GM10266 (cell line): Measurements from ENCODE around the gene NEURL4.
"Not testable (repeated sequence)": the region's sequence is repeated elsewhere in the genome, so short reads cannot be mapped to it uniquely, and the experiment has no call there.

Source experiments
- DNase-seq: peaks from one replicate; pipeline ENCODE4 v3.0.0; 2012; ENCODE audit errors: extremely low spot score
- TF ChIP-seq, protein P1 (sequence below): IDR thresholded peaks from 2 replicates; pipeline ENCODE4 v1.5.1; 2012; ENCODE audit warnings: mild to moderate bottlenecking, low read depth; ENCODE audit not compliant: control insufficient read depth, insufficient read depth; ENCODE audit errors: missing control alignments

Gene NEURL4

GRCh38 chr17:7346761-7347614 is 17.9 kb upstream of the NEURL4 start:
- no peak for DNase-seq

DNA sequence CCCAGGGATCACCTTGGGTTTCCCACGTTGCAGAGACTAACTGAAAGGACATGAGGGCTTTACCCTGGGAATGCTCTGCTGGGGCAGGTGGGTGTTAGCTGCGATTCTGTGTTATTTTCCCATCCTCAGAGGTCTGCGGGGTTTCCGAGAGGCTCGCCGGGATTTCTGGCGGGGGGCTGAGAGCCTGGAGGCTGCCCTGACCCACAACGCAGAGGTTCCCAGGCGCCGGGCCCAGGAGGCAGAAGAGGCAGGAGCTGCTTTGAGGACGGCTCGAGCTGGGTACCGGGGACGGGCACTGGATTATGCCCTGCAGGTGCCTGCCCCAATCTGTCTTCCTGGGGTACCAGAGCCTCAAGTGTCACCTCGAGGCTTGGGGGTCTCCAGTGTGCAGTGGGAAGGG is 14.1 kb upstream of the NEURL4 start:
- no peak for DNase-seq
- TF ChIP-seq, protein P1, sequence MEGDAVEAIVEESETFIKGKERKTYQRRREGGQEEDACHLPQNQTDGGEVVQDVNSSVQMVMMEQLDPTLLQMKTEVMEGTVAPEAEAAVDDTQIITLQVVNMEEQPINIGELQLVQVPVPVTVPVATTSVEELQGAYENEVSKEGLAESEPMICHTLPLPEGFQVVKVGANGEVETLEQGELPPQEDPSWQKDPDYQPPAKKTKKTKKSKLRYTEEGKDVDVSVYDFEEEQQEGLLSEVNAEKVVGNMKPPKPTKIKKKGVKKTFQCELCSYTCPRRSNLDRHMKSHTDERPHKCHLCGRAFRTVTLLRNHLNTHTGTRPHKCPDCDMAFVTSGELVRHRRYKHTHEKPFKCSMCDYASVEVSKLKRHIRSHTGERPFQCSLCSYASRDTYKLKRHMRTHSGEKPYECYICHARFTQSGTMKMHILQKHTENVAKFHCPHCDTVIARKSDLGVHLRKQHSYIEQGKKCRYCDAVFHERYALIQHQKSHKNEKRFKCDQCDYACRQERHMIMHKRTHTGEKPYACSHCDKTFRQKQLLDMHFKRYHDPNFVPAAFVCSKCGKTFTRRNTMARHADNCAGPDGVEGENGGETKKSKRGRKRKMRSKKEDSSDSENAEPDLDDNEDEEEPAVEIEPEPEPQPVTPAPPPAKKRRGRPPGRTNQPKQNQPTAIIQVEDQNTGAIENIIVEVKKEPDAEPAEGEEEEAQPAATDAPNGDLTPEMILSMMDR: no peak

More at GRCh38 chr17:7346761-7347614, 17.9 kb upstream of the NEURL4 start:
- TF ChIP-seq, protein P1: no peak

GRCh38 chr17:7341842-7342241 is 12.7 kb upstream of the NEURL4 start:
- DNase-seq: no peak
- TF ChIP-seq, protein P1: no peak

- TF ChIP-seq, protein P1: no peak
- DNase-seq: no peak
These were observed 11.0 kb upstream of the NEURL4 start for GRCh38 chr17:7340179-7340578.

DNA sequence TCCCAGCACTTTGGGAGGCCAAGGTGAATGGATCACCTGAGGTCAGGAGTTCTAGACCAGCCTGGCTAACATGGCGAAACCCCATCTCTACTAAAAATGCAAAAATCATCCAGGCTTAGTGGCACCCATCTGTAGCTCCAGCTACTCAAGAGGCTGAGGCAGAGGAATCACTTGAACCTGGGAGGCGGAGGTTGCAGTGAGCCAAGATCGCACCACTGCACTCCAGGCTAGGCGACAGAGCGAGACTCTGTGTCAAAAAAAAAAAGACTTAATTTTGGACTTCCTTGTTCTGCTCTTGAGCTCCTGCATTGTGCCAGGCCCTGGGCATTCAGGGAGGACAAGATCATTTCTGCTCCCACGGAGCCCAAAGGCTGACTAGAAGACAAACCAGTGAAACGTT is 8.5 kb upstream of the NEURL4 start:
- DNase-seq: not testable (repeated sequence)

DNA sequence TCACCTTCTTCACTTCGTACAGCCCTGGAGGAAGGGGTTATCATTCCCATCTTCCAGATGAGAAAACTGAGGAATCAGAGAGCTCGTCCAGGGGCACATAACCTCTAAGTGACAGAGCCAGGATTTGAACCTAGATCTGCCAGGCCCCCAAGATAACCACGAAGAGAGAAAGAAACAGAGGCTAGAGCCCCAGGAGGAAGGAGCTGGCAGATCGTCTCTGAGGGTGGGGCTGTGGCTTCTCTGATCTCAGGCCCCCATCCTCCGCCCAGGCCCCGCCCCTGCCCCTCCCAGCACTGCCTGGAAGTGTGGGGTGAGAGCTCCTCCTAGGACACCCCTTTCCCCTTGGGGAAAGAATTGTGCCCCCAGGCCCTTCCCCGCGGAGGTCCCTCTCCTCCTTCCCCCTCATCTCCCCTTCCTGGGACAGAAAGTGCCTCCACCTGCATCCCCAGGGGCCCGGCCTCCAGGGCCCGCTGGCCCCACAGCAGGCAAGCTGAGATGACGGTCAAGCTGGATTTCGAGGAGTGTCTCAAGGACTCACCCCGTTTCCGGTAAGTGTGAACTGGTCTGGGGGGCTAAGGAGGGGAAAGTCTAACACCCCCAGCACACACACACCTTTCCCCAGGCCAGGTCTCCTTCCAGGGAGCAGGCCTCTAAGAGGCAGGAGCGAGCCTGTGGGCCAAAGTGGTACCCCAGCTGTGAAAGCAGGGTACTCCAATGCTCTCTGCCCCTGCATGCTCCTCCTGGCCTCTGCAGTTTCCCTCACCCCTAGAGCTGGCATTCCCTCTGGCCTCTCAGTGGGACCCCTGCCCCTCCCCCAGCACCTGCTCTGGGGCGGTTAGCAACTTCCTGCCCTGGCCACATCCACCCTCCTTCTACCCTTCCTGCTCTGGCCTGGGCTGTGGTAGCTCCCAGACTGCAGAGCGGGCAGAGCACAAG is 7.4 kb upstream of the NEURL4 start, which contains the start of gene ACAP1:
ACAP1 (plus strand) TSS at position 290 of the 936 bp plus-strand sequence; CDS start at position 496, 206 bp downstream.
- TF ChIP-seq, protein P1: no peak
- peak; percentile 80 for DNase-seq

DNA sequence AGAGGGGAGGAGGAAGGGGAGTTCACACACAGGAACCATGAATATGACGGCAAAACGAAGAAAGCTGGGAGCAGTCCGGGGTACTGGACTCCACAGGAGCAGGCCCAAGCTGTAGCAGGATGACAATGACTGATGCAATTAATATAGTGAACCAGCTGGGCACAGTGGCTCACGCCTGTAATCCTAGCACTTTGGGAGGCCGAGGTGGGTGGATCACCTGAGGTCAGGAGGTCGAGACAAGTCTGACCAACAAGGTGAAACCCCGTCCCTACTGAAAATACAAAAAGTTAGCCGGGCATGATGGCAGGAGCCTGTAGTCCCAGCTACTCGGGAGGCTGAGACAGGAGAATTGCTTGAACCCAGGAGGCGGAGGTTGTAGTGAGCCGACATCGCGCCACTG is 6.6 kb upstream of the NEURL4 start:
- not testable (repeated sequence) for DNase-seq
